Progenitor cell of endocrine pancreas (in vitro differentiated cells): Measurements from ENCODE around the gene PPP1R13L. TPM values are rescaled to one million over a fixed set of nuclear protein-coding genes. Genes with fewer than 3 reads are reported as not detected.

ENCODE experiments used
- DNase-seq: peaks from one replicate; pipeline ENCODE4 v3.0.0; 2021; ENCODE audit warnings: low spot score; ENCODE audit not compliant: unreplicated experiment
- H3K27ac Mint-ChIP-seq: 2 replicates; pipeline ENCODE4 v1.8.0; 2021; ENCODE audit warnings: mild to moderate bottlenecking, moderate library complexity, mixed read lengths
- H3K27me3 Mint-ChIP-seq: 2 replicates; pipeline ENCODE4 v1.8.0; 2021; ENCODE audit warnings: mixed read lengths
- H3K36me3 Mint-ChIP-seq: 2 replicates; pipeline ENCODE4 v1.8.0; 2022; ENCODE audit warnings: mixed read lengths; ENCODE audit not compliant: insufficient read depth
- H3K4me1 Mint-ChIP-seq: 2 replicates; pipeline ENCODE4 v1.8.0; 2021; ENCODE audit warnings: low read depth, mixed read lengths
- H3K4me3 Mint-ChIP-seq: 2 replicates; pipeline ENCODE4 v1.8.0; 2021; ENCODE audit warnings: low read depth, mild to moderate bottlenecking, moderate library complexity, mixed read lengths
- H3K9me3 Mint-ChIP-seq: 2 replicates; pipeline ENCODE4 v1.8.0; 2021; ENCODE audit warnings: low read depth, mixed read lengths
- total RNA-seq: library from RNA; stranded (reverse); gene quantifications from 2 replicates; pipeline ENCODE4 v1.2.1, GENCODE V29; 2021
- TF ChIP-seq, protein P1 (sequence below): fragments of 200-600 bp; sonication (generic); IDR thresholded peaks from one replicate; pipeline ENCODE4 v1.5.0; 2021; ENCODE audit warnings: antibody characterized with exemption, mild to moderate bottlenecking; ENCODE audit not compliant: unreplicated experiment

PPP1R13L gene
- total RNA-seq, 1 donor from 2014 or later = 27.2 TPM

DNA sequence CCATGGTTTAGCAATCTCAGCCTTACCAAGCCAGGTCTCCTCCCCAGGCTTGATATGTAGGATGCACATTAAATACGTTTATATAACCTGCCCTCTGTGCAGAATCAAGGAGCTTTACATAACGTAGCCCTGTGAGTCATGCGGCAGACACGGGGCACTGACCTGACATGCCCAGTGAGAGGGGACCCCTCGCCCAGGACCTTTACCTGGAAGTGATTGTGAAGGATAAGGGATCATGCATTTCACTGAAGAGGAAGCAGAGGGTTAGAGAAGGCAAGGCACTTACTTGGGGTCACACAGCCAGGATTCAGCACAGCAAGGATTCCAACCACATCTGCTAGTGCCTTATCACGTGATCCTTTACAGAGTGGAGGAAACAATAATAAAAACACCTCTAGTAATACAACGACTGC, 44.0 kb upstream of the PPP1R13L start:
- H3K4me3 Mint-ChIP-seq = peak overlapping the region; percentile 40
- H3K9me3 Mint-ChIP-seq = no peaks in the 10 kb centered on the region
- peak overlapping the region; percentile 80 for H3K27ac Mint-ChIP-seq
- TF ChIP-seq, protein P1, sequence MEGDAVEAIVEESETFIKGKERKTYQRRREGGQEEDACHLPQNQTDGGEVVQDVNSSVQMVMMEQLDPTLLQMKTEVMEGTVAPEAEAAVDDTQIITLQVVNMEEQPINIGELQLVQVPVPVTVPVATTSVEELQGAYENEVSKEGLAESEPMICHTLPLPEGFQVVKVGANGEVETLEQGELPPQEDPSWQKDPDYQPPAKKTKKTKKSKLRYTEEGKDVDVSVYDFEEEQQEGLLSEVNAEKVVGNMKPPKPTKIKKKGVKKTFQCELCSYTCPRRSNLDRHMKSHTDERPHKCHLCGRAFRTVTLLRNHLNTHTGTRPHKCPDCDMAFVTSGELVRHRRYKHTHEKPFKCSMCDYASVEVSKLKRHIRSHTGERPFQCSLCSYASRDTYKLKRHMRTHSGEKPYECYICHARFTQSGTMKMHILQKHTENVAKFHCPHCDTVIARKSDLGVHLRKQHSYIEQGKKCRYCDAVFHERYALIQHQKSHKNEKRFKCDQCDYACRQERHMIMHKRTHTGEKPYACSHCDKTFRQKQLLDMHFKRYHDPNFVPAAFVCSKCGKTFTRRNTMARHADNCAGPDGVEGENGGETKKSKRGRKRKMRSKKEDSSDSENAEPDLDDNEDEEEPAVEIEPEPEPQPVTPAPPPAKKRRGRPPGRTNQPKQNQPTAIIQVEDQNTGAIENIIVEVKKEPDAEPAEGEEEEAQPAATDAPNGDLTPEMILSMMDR = no peak
- H3K27me3 Mint-ChIP-seq = no peaks in the 10 kb centered on the region
- peaks cover 32% of the 10 kb centered on the region for H3K4me1 Mint-ChIP-seq
- H3K36me3 Mint-ChIP-seq = no peaks in the 10 kb centered on the region
- DNase-seq = no peak

DNA sequence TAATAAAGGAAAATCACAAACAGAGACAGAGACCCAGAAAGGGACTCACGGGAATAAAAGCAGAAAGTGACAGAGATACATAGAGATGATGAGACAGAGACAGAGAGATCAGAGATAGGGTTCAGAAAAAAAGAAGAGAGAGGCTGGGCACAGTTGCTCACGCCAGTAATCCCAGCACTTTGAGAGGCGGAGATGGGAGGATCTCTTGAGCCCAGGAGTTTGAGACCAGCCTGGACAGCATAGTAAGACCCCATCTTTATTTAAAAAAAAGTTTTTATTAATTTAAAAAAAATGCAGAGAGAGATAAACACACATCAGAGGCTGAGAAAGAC, 43.5 kb upstream of the PPP1R13L start:
- Mint-ChIP-seq H3K36me3 (no peaks in the 10 kb centered on the region), H3K27ac (no peak overlapping the region), H3K4me1 (peaks cover 32% of the 10 kb centered on the region), H3K9me3 (no peaks in the 10 kb centered on the region), H3K27me3 (no peaks in the 10 kb centered on the region), H3K4me3 (no peak overlapping the region)
- TF ChIP-seq, protein P1 = no peak
- no peak for DNase-seq

DNA sequence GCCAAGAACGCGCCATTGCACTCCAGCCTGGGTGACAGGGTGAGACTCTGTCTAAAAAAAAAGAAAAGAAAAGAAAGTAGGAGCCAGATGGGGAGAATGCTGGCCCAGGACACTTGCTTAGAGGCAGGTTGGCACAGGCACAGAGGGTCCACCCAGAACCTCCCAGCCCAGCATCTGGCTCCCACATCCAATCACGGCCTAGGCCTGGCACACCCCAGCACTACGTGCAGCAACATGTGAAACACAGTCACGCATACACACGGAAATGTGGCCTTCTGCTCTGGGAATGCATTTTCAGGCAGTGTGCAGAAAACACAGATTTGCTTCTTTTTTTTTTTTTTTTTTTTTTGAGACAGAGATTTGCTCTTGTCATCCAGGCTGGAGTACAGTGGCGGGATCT, 42.1 kb upstream of the PPP1R13L start:
- Mint-ChIP-seq H3K27me3 (no peaks in the 10 kb centered on the region), H3K36me3 (no peaks in the 10 kb centered on the region), H3K9me3 (no peaks in the 10 kb centered on the region), H3K27ac (no peak overlapping the region), H3K4me1 (peaks cover 32% of the 10 kb centered on the region), H3K4me3 (no peak overlapping the region)
- no peak for DNase-seq
- TF ChIP-seq, protein P1 = no peak

DNA sequence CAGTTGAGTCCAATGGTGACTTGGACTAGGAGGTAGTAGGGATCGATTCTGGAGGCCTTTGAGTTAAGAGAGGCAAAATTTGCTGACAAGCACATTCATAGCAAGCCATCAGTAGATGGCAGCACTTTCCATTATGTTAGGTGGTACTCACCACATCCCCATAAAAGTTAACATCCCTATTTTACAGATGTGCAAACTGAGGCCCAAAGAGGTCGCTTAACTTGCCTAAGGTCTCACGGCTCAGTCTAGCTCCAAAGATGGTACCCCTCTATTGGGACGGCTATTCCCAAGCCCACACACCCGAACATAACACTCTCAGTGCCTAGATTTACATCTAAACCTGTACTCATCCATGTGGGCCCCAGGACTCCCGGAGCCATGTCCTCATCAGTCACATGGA, 41.4 kb upstream of the PPP1R13L start:
- no peak for DNase-seq
- no peaks in the 10 kb centered on the region for H3K9me3 Mint-ChIP-seq
- no peak overlapping the region for H3K27ac Mint-ChIP-seq
- TF ChIP-seq, protein P1 = peak; percentile 24
- no peaks in the 10 kb centered on the region for H3K36me3 Mint-ChIP-seq
- H3K4me3 Mint-ChIP-seq = no peak overlapping the region
- no peaks in the 10 kb centered on the region for H3K27me3 Mint-ChIP-seq
- H3K4me1 Mint-ChIP-seq = peaks cover 29% of the 10 kb centered on the region

DNA sequence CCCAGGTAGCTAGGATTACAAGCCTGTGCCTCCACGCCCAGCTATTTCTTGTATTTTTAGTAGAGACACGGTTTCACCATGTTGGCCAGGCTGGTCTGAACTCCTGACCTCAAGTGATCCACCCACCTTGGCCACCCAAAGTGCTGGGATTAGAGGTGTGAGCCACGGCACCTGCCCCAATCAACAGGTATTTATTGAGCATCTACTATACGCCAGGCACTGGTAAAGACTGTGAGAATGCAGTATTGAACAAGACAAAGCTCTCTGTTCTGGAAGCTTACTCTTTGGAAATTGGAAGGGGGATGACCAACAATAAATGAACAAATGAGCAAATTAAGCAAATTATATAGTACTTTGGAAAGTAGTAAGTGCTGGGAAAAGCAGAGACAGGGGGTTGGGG, 40.3 kb upstream of the PPP1R13L start:
- no peak for DNase-seq
- no peaks in the 10 kb centered on the region for H3K9me3 Mint-ChIP-seq
- peaks cover 24% of the 10 kb centered on the region for H3K4me1 Mint-ChIP-seq
- no peaks in the 10 kb centered on the region for H3K27me3 Mint-ChIP-seq
- H3K36me3 Mint-ChIP-seq = no peaks in the 10 kb centered on the region
- H3K27ac Mint-ChIP-seq = peak overlapping the region; percentile 93
- H3K4me3 Mint-ChIP-seq = peak overlapping the region; percentile 16
- TF ChIP-seq, protein P1 = no peak
